ENCODE measurements around the gene SMPD2.

SMPD2 gene

DNA sequence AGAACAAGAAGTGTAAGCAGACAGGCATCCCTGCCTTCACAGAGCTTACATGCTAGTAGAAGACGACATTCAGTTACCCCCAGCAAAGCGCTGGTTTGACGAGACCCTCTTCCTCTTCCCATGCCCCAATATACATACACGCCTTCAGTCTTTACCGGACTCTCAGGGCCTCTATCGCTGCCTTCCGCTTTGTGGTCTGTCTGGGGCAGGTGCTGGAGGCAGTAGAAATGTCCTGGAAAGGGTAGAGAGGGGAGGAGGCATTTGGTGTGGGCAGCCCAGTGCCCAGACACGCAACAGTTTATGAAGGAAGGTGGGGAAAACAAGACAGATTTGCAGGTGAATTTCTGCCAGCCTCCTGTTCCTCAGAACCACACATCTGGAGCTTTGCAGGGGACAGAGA, 6.0 kb downstream of the SMPD2 start:
- Histone ChIP-seq H3K4me1 (ENCODE audit: control insufficient read depth in 5 of 5, insufficient read depth in 5 of 5, low read length in 5 of 5) (peaks cover 3 to 15% (median 7%) of the 10 kb centered on the region in 5 donors), H3K9ac (ENCODE audit: low read length in 5 of 5) (no peak overlapping the region), H3K36me3 (ENCODE audit: control insufficient read depth in 5 of 5, insufficient read depth in 5 of 5, low read length in 5 of 5) (peaks cover 0 to 57% (median 27%) of the 10 kb centered on the region in 5 donors), H3K27ac (ENCODE audit: low read depth, low read length) (no peak overlapping the region), H3K4me3 (ENCODE audit: low read depth in 1 of 5, low read length in 5 of 5) (no peak overlapping the region), H3K27me3 (ENCODE audit: control insufficient read depth in 5 of 5, insufficient read depth in 4 of 5, low read length in 5 of 5) (peaks cover 0 to 6% (median 0%) of the 10 kb centered on the region in 5 donors), H3K9me3 (ENCODE audit: control insufficient read depth in 5 of 5, low read length in 5 of 5) (no peaks in the 10 kb centered on the region)

DNA sequence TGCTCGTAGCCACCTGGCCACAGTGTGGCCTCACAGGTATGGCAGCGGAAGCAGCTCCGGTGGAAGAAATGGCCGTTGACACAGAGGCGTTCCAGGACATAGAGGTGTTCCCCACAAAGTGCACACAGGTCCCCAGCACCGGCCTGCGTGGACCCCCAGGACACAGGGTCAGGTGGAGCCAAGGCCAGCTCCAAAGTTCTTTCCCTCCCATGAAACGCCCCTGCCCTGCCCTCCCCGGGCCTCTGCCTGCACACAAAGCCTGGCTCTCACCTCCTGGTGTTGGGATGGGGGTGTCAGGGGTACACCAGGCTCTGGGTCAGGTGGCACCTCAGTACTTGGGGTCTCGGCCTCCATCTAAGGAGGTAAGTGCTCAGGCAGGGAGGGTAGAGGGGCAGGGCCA, 6.6 kb downstream of the SMPD2 start:
- H3K36me3 ChIP-seq (ENCODE audit: control insufficient read depth in 5 of 5, insufficient read depth in 5 of 5, low read length in 5 of 5), result peaks cover 0 to 63% (median 29%) of the 10 kb centered on the region in 5 donors
- peaks cover 0 to 9% (median 1%) of the 10 kb centered on the region in 5 donors for H3K4me1 ChIP-seq (ENCODE audit: control insufficient read depth in 5 of 5, insufficient read depth in 5 of 5, low read length in 5 of 5)
- H3K9me3 ChIP-seq (ENCODE audit: control insufficient read depth in 5 of 5, low read length in 5 of 5), result no peaks in the 10 kb centered on the region
- H3K4me3 ChIP-seq (ENCODE audit: low read depth in 1 of 5, low read length in 5 of 5), result no peak overlapping the region
- H3K27ac ChIP-seq (ENCODE audit: low read depth, low read length), result no peak overlapping the region
- H3K27me3 ChIP-seq (ENCODE audit: control insufficient read depth in 5 of 5, insufficient read depth in 4 of 5, low read length in 5 of 5), result peaks cover 0 to 6% (median 0%) of the 10 kb centered on the region in 5 donors
- no peak overlapping the region for H3K9ac ChIP-seq (ENCODE audit: low read length in 5 of 5)

DNA sequence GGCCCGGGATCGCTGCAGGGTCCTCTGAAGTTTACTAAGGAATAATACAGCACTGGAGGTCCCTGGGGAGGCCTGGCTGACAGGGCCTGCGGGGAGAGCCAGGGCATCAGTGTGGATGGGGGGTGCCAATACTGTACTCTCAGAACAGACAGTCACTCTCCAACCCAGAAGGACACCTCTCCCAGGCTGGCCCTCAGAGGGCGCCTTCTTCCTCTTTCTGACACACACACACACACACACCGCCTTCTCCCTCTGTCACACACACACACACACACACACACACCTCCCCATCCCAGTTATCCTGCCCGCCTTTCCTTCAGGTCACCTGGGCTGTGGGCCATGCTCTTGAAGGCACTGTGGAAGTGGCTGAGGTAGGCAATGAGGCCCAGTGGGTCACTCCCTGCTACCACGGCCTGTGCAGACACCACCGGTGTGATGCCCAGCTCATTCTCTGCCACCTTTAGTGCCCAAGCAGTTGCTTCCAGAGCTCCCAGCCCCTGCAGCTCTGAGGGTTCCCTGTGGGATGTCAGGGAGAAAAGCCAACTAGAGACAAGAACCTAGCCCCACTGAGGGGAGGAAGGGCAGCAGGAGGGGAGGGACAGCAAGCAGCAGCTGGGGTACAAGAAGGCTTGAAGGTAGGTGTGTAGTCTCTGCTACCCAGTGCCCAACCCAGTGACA, 7.5 kb downstream of the SMPD2 start:
- no peak overlapping the region for H3K27ac ChIP-seq (ENCODE audit: low read depth, low read length)
- no peak overlapping the region for H3K9ac ChIP-seq (ENCODE audit: low read length in 5 of 5)

DNA sequence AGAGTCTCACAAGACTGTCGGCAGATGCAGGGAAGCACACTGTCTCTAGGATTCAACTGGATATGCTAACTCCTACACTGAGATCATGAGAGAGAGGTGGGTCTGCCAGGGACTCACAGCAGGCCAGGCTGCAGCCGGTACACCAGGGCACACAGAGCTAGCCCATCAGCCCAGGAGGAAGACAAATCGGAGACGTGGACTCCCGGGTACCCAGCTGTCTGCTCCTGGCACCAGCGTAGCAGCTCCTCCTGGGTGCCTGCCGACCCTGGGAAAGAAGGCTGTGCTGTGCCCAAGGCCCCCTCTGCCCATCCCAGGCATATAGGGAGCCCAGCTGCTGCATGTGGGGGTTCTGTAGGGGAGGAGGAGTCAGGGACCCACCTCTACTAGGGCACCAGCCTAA, 8.1 kb downstream of the SMPD2 start:
- peaks cover 0 to 58% (median 28%) of the 10 kb centered on the region in 5 donors for H3K36me3 ChIP-seq (ENCODE audit: control insufficient read depth in 5 of 5, insufficient read depth in 5 of 5, low read length in 5 of 5)

More for the DNA sequence above, 7.5 kb downstream of the SMPD2 start:
- peaks cover 0 to 3% (median 0%) of the 10 kb centered on the region in 5 donors for H3K4me1 ChIP-seq (ENCODE audit: control insufficient read depth in 5 of 5, insufficient read depth in 5 of 5, low read length in 5 of 5)
- H3K36me3 ChIP-seq (ENCODE audit: control insufficient read depth in 5 of 5, insufficient read depth in 5 of 5, low read length in 5 of 5), result peaks cover 0 to 61% (median 29%) of the 10 kb centered on the region in 5 donors
- no peak overlapping the region for H3K4me3 ChIP-seq (ENCODE audit: low read depth in 1 of 5, low read length in 5 of 5)
- peaks cover 0 to 6% (median 0%) of the 10 kb centered on the region in 5 donors for H3K27me3 ChIP-seq (ENCODE audit: control insufficient read depth in 5 of 5, insufficient read depth in 4 of 5, low read length in 5 of 5)
- no peaks in the 10 kb centered on the region for H3K9me3 ChIP-seq (ENCODE audit: control insufficient read depth in 5 of 5, low read length in 5 of 5)

DNA sequence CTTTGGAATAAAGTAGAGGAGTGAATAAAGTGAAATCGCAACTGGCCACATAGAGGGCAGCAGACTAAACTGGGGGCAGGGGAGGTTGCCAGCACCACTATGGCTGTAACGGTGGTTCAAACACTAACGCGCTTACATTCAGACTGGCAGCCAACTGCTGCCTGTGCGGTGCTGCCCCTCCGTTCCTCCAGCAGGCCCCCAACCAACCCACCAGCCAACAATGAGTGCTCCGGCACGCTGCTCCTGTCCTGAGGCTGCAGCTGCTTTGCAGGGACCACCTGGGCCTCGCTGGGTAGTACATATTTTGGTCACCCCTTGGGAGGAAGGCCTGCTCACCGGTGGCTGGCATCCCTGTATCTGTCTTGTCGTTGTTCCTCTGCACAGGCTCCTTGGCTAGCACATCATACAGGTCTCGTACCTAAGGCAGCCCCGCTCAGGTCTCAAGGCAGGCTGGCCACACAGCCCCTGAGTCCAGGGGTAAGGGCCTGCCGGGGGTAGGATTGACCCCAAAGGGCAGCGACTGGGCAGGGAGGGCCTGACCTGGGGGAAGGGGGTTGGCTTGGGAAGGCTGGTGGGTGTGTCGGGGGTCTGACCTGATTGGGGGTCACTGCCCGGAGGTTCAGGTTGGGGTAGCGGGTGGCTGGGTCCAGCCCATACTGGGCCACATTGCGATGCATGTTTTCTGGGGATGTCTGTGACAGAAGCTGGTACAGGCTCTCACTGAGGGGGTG, 8.7 kb downstream of the SMPD2 start:
- Histone ChIP-seq H3K9ac (ENCODE audit: low read length in 5 of 5) (no peak overlapping the region), H3K9me3 (ENCODE audit: control insufficient read depth in 5 of 5, low read length in 5 of 5) (no peaks in the 10 kb centered on the region), H3K27ac (ENCODE audit: low read depth, low read length) (no peak overlapping the region), H3K4me3 (ENCODE audit: low read depth in 1 of 5, low read length in 5 of 5) (no peak overlapping the region), H3K27me3 (ENCODE audit: control insufficient read depth in 5 of 5, insufficient read depth in 4 of 5, low read length in 5 of 5) (peaks cover 0 to 6% (median 0%) of the 10 kb centered on the region in 5 donors), H3K36me3 (ENCODE audit: control insufficient read depth in 5 of 5, insufficient read depth in 5 of 5, low read length in 5 of 5) (peaks cover 0 to 52% (median 25%) of the 10 kb centered on the region in 5 donors), H3K4me1 (ENCODE audit: control insufficient read depth in 5 of 5, insufficient read depth in 5 of 5, low read length in 5 of 5) (peaks cover 0 to 12% (median 7%) of the 10 kb centered on the region in 5 donors)

More for the DNA sequence above, 8.1 kb downstream of the SMPD2 start:
- H3K4me1 ChIP-seq (ENCODE audit: control insufficient read depth in 5 of 5, insufficient read depth in 5 of 5, low read length in 5 of 5), result peaks cover 0 to 6% (median under 1%) of the 10 kb centered on the region in 5 donors
- H3K27me3 ChIP-seq (ENCODE audit: control insufficient read depth in 5 of 5, insufficient read depth in 4 of 5, low read length in 5 of 5), result peaks cover 0 to 6% (median 0%) of the 10 kb centered on the region in 5 donors
- H3K9ac ChIP-seq (ENCODE audit: low read length in 5 of 5), result no peak overlapping the region
- H3K4me3 ChIP-seq (ENCODE audit: low read depth in 1 of 5, low read length in 5 of 5), result no peak overlapping the region
- no peaks in the 10 kb centered on the region for H3K9me3 ChIP-seq (ENCODE audit: control insufficient read depth in 5 of 5, low read length in 5 of 5)
- H3K27ac ChIP-seq (ENCODE audit: low read depth, low read length), result no peak overlapping the region

DNA sequence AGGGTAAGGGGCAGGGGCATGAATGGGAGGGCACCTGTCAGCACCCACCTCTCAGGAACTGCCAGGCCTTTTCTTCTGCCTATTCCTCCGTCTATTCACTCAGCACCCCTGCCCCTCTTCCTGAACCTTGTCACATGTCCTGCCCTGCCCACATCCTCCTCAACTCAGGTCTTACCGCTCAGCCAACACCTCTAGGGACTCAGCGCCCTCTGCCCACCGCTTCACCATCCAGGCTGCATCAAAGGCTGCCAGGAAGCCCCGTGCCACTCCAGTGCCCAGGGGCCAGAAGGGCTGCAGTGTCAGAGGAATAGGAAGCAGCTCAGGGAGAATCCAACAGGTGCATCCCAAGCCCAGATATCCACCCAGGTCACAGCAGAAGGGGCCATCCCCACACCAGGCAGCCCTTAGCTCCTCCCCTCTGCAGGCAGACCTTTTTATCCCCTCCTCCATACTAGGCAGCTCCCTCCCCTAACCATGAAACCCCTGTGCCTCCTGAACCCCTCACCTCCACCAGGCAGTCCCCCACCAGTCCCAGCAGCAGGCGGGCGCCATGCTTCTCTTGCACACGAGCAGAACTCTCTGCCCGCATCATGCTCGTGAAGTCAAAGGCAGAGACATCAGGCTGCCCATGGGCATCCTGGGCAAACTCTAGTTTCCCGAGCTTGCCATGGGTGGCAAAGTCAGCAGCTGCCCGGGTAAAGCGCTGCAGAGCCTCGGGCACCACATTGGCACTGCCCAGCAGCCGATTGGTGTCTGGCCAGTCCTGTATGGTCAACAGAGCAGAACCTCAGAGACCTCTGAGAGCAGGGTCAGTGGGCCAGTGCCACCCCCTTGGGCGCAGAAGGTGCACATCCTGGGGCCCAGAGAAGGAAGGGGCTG, 9.5 kb downstream of the SMPD2 start:
- Histone ChIP-seq H3K9ac (ENCODE audit: low read length in 5 of 5) (no peak overlapping the region), H3K27me3 (ENCODE audit: control insufficient read depth in 5 of 5, insufficient read depth in 4 of 5, low read length in 5 of 5) (peaks cover 0 to 6% (median 0%) of the 10 kb centered on the region in 5 donors), H3K4me1 (ENCODE audit: control insufficient read depth in 5 of 5, insufficient read depth in 5 of 5, low read length in 5 of 5) (peaks cover 2 to 20% (median 14%) of the 10 kb centered on the region in 5 donors), H3K4me3 (ENCODE audit: low read depth in 1 of 5, low read length in 5 of 5) (no peak overlapping the region), H3K36me3 (ENCODE audit: control insufficient read depth in 5 of 5, insufficient read depth in 5 of 5, low read length in 5 of 5) (peaks cover 0 to 44% (median 20%) of the 10 kb centered on the region in 5 donors), H3K9me3 (ENCODE audit: control insufficient read depth in 5 of 5, low read length in 5 of 5) (no peaks in the 10 kb centered on the region), H3K27ac (ENCODE audit: low read depth, low read length) (no peak overlapping the region)

DNA sequence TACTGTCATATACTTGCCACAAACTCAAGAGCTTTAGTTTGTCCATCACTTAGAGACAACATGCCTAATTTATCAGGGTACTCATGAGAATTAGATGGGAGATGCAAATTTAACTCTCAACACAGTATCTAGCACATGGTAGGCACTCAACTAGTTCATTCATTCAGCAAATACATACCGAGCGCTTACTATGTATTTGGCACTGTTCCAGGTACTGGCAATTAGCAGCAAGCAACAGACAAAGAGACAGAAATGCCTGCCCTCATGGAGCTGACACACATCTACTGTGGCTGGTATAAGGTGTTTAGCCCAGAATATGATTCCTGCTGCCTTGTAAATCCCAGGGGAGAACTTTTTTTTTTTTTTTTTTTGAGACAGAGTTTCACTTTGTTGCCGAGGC, 10.3 kb downstream of the SMPD2 start:
- Histone ChIP-seq H3K9ac (ENCODE audit: low read length in 5 of 5) (no peak overlapping the region), H3K9me3 (ENCODE audit: control insufficient read depth in 5 of 5, low read length in 5 of 5) (no peaks in the 10 kb centered on the region), H3K27ac (ENCODE audit: low read depth, low read length) (no peak overlapping the region), H3K4me3 (ENCODE audit: low read depth in 1 of 5, low read length in 5 of 5) (no peak overlapping the region), H3K4me1 (ENCODE audit: control insufficient read depth in 5 of 5, insufficient read depth in 5 of 5, low read length in 5 of 5) (peaks cover 2 to 26% (median 18%) of the 10 kb centered on the region in 5 donors), H3K27me3 (ENCODE audit: control insufficient read depth in 5 of 5, insufficient read depth in 4 of 5, low read length in 5 of 5) (peaks cover 0 to 6% (median 0%) of the 10 kb centered on the region in 5 donors), H3K36me3 (ENCODE audit: control insufficient read depth in 5 of 5, insufficient read depth in 5 of 5, low read length in 5 of 5) (peaks cover 0 to 36% (median 13%) of the 10 kb centered on the region in 5 donors)

DNA sequence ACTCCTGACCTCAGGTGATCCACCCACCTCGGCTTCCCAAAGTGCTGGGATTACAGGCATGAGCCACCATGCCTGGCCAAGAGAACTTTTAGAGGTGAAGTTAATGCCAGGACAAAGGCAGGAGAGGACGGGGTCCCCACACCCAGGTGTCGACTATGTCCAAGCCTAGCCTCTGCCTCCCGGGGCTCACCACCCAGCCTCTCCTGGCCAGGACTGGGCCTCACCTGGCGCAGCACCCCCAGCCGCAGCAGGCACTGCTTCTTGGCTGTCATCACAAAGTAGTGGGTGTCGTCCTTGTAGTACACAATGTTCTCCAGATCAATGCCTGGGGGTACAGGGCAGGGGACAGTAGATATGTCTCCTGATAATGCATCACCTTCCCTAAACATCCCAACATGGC, 10.9 kb downstream of the SMPD2 start:
- no peaks in the 10 kb centered on the region for H3K9me3 ChIP-seq (ENCODE audit: control insufficient read depth in 5 of 5, low read length in 5 of 5)
- peaks cover 0 to 31% (median 7%) of the 10 kb centered on the region in 5 donors for H3K36me3 ChIP-seq (ENCODE audit: control insufficient read depth in 5 of 5, insufficient read depth in 5 of 5, low read length in 5 of 5)
- no peak overlapping the region for H3K27ac ChIP-seq (ENCODE audit: low read depth, low read length)

DNA sequence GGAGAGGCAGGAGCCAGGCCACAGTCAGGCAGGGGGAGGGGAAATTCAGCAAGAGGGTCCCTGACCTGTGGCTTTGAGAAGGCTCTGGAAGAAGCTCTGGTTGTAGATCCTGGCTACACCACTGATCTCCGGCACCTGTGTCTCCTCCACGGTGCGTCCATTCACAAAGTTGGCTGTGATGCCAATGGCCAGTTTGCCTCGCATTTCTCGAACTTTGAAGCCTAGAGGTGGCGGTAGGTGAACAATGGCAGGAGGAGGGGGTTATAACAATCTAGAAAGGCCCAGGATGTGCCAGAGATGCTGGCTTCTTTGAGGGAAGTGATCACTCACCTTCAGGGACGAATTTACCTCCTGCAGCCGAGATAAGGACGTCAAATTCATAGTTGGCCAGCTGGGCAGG, 11.7 kb downstream of the SMPD2 start:
- H3K9ac ChIP-seq (ENCODE audit: low read length in 5 of 5), result no peak overlapping the region
- no peak overlapping the region for H3K4me3 ChIP-seq (ENCODE audit: low read depth in 1 of 5, low read length in 5 of 5)
- H3K4me1 ChIP-seq (ENCODE audit: control insufficient read depth in 5 of 5, insufficient read depth in 5 of 5, low read length in 5 of 5), result peaks cover 2 to 40% (median 31%) of the 10 kb centered on the region in 5 donors
- peaks cover 0 to 6% (median 0%) of the 10 kb centered on the region in 5 donors for H3K27me3 ChIP-seq (ENCODE audit: control insufficient read depth in 5 of 5, insufficient read depth in 4 of 5, low read length in 5 of 5)
- peaks cover 0 to 23% (median 2%) of the 10 kb centered on the region in 5 donors for H3K36me3 ChIP-seq (ENCODE audit: control insufficient read depth in 5 of 5, insufficient read depth in 5 of 5, low read length in 5 of 5)
- H3K9me3 ChIP-seq (ENCODE audit: control insufficient read depth in 5 of 5, low read length in 5 of 5), result no peaks in the 10 kb centered on the region
- H3K27ac ChIP-seq (ENCODE audit: low read depth, low read length), result no peak overlapping the region

More for the DNA sequence above, 10.9 kb downstream of the SMPD2 start:
- Histone ChIP-seq H3K4me3 (ENCODE audit: low read depth in 1 of 5, low read length in 5 of 5) (no peak overlapping the region), H3K4me1 (ENCODE audit: control insufficient read depth in 5 of 5, insufficient read depth in 5 of 5, low read length in 5 of 5) (peaks cover 2 to 32% (median 24%) of the 10 kb centered on the region in 5 donors), H3K9ac (ENCODE audit: low read length in 5 of 5) (no peak overlapping the region), H3K27me3 (ENCODE audit: control insufficient read depth in 5 of 5, insufficient read depth in 4 of 5, low read length in 5 of 5) (peaks cover 0 to 6% (median 0%) of the 10 kb centered on the region in 5 donors)

Measured in subcutaneous abdominal adipose tissue (tissue), 5 donors.